GM21360 (cell line): ENCODE data around the gene TRABD2B.
A peak's percentile ranks its signal among the peaks of the same experiment; 100 is the strongest.

ENCODE experiments used
- ATAC-seq: cut with Tn5 transposase; IDR thresholded peaks from one replicate; pipeline ENCODE4 v1.9.1; 2021; ENCODE audit warnings: mild to moderate bottlenecking, moderate library complexity; ENCODE audit not compliant: unreplicated experiment

The TRABD2B gene

GRCh38 chr1:47742890-47743760, 254.1 kb downstream of the TRABD2B start:
- ATAC-seq, result no peak

- no peak for ATAC-seq
These were observed 258.5 kb downstream of the TRABD2B start for GRCh38 chr1:47738560-47739182.

- ATAC-seq, result no peak
These were observed 264.7 kb downstream of the TRABD2B start for GRCh38 chr1:47732489-47732888.

- ATAC-seq, result no peak
These were observed 265.5 kb downstream of the TRABD2B start for GRCh38 chr1:47731730-47732129.

- no peak for ATAC-seq
These were observed 267.5 kb downstream of the TRABD2B start for GRCh38 chr1:47729685-47730084.

- no peak for ATAC-seq
These were observed 269.5 kb downstream of the TRABD2B start for GRCh38 chr1:47727697-47728085.

GRCh38 chr1:47727051-47727696, 270.0 kb downstream of the TRABD2B start:
- ATAC-seq, result no peak

GRCh38 chr1:47725992-47726855, 271.0 kb downstream of the TRABD2B start:
- peak; percentile 94 for ATAC-seq

- ATAC-seq, result no peak
These were observed 271.6 kb downstream of the TRABD2B start for GRCh38 chr1:47725511-47725991.

- ATAC-seq, result no peak
These were observed 272.1 kb downstream of the TRABD2B start for GRCh38 chr1:47725000-47725473.

- no peak for ATAC-seq
These were observed 272.7 kb downstream of the TRABD2B start for GRCh38 chr1:47724432-47724999.

- ATAC-seq, result no peak
These were observed 274.1 kb downstream of the TRABD2B start for GRCh38 chr1:47722909-47723580.

- no peak for ATAC-seq
These were observed 275.1 kb downstream of the TRABD2B start for GRCh38 chr1:47722101-47722500.

GRCh38 chr1:47720111-47720510, 277.1 kb downstream of the TRABD2B start:
- ATAC-seq, result no peak

GRCh38 chr1:47717341-47717740, 279.8 kb downstream of the TRABD2B start:
- ATAC-seq, result no peak

- ATAC-seq, result no peak
These were observed 283.0 kb downstream of the TRABD2B start for GRCh38 chr1:47713975-47714767.

GRCh38 chr1:47713333-47713953, 283.7 kb downstream of the TRABD2B start:
- no peak for ATAC-seq

- no peak for ATAC-seq
These were observed 284.4 kb downstream of the TRABD2B start for GRCh38 chr1:47712596-47713299.
